ENCODE measurements around the gene MGAT5B. TPM values are rescaled to one million over a fixed set of nuclear protein-coding genes. Genes with fewer than 3 reads are reported as not detected.

Gene MGAT5B
- total and polyA plus RNA-seq, 4 donors, result 0.28 to 0.67 (median 0.46) TPM

- no peak for ATAC-seq (ENCODE audit: insufficient read depth, low FRiP score)
- WGBS, 2 donors, result 47 to 65% methylated on average over 14 of the region's 14 CpGs
- no peak overlapping the region for H3K4me3 ChIP-seq
- H3K36me3 ChIP-seq (ENCODE audit: control insufficient read depth in 4 of 4, insufficient read depth in 4 of 4, low read length in 4 of 4), result no peaks in the 10 kb centered on the region
- no peaks in the 10 kb centered on the region for H3K9me3 ChIP-seq (ENCODE audit: control insufficient read depth in 4 of 4, insufficient read depth in 3 of 4, low read length in 3 of 4)
- no peak for DNase-seq
- no peak for TF ChIP-seq CTCF (IDR thresholded peaks at IDR 0.05; ENCODE audit: control extremely low read depth, extremely low read depth)
- peaks cover 0 to 4% (median 0%) of the 10 kb centered on the region in 5 donors for H3K4me1 ChIP-seq (ENCODE audit: control insufficient read depth in 5 of 5, insufficient read depth in 5 of 5, low read length in 5 of 5)
- no peak overlapping the region for H3K9ac ChIP-seq (ENCODE audit: insufficient read depth in 1 of 2, low read length in 2 of 2)
- H3K27me3 ChIP-seq (ENCODE audit: control insufficient read depth in 3 of 3, insufficient read depth in 3 of 3, low read length in 2 of 3), result peaks cover 3 to 29% (median 18%) of the 10 kb centered on the region in 3 donors
- no peak overlapping the region for H3K27ac ChIP-seq (ENCODE audit: low read depth in 1 of 2, low read length in 1 of 2)
Measured at GRCh38 chr17:76872221-76872873, 4.1 kb downstream of the MGAT5B start.

GRCh38 chr17:76872874-76873221 is 4.6 kb downstream of the MGAT5B start:
- TF ChIP-seq CTCF (IDR thresholded peaks at IDR 0.05; ENCODE audit: control extremely low read depth, extremely low read depth), result no peak
- WGBS, 2 donors, result 74 to 75% methylated on average over 9 of the region's 9 CpGs
- DNase-seq, result no peak
- Histone ChIP-seq H3K27me3 (ENCODE audit: control insufficient read depth in 3 of 3, insufficient read depth in 3 of 3, low read length in 2 of 3) (peaks cover 3 to 29% (median 15%) of the 10 kb centered on the region in 3 donors), H3K9ac (ENCODE audit: insufficient read depth in 1 of 2, low read length in 2 of 2) (no peak overlapping the region), H3K9me3 (ENCODE audit: control insufficient read depth in 4 of 4, insufficient read depth in 3 of 4, low read length in 3 of 4) (no peaks in the 10 kb centered on the region), H3K27ac (ENCODE audit: low read depth in 1 of 2, low read length in 1 of 2) (no peak overlapping the region), H3K4me3 (no peak overlapping the region), H3K36me3 (ENCODE audit: control insufficient read depth in 4 of 4, insufficient read depth in 4 of 4, low read length in 4 of 4) (no peaks in the 10 kb centered on the region), H3K4me1 (ENCODE audit: control insufficient read depth in 5 of 5, insufficient read depth in 5 of 5, low read length in 5 of 5) (peaks cover 0 to 4% (median 0%) of the 10 kb centered on the region in 5 donors)
- ATAC-seq (ENCODE audit: insufficient read depth, low FRiP score), result no peak

GRCh38 chr17:76873856-76874255 is 5.7 kb downstream of the MGAT5B start:
- H3K27me3 ChIP-seq (ENCODE audit: control insufficient read depth in 3 of 3, insufficient read depth in 3 of 3, low read length in 2 of 3), result peaks cover 3 to 28% (median 14%) of the 10 kb centered on the region in 3 donors
- H3K9me3 ChIP-seq (ENCODE audit: control insufficient read depth in 4 of 4, insufficient read depth in 3 of 4, low read length in 3 of 4), result no peaks in the 10 kb centered on the region
- H3K4me3 ChIP-seq, result no peak overlapping the region
- H3K36me3 ChIP-seq (ENCODE audit: control insufficient read depth in 4 of 4, insufficient read depth in 4 of 4, low read length in 4 of 4), result no peaks in the 10 kb centered on the region
- no peak overlapping the region for H3K9ac ChIP-seq (ENCODE audit: insufficient read depth in 1 of 2, low read length in 2 of 2)
- no peak for TF ChIP-seq CTCF (IDR thresholded peaks at IDR 0.05; ENCODE audit: control extremely low read depth, extremely low read depth)
- no peak for DNase-seq
- H3K4me1 ChIP-seq (ENCODE audit: control insufficient read depth in 5 of 5, insufficient read depth in 5 of 5, low read length in 5 of 5), result peaks cover 0 to 4% (median 0%) of the 10 kb centered on the region in 5 donors
- no peak overlapping the region for H3K27ac ChIP-seq (ENCODE audit: low read depth in 1 of 2, low read length in 1 of 2)
- 79 to 90% methylated on average over 4 of the region's 4 CpGs for WGBS, 2 donors
- ATAC-seq (ENCODE audit: insufficient read depth, low FRiP score), result no peak

GRCh38 chr17:76877437-76877836 is 9.2 kb downstream of the MGAT5B start:
- no peak for TF ChIP-seq CTCF (IDR thresholded peaks at IDR 0.05; ENCODE audit: control extremely low read depth, extremely low read depth)

More at GRCh38 chr17:76877437-76877836, 9.2 kb downstream of the MGAT5B start:
- DNase-seq (no peak), ATAC-seq (ENCODE audit: insufficient read depth, low FRiP score) (no peak)
- Histone ChIP-seq H3K4me1 (ENCODE audit: control insufficient read depth in 5 of 5, insufficient read depth in 5 of 5, low read length in 5 of 5) (no peaks in the 10 kb centered on the region), H3K27me3 (ENCODE audit: control insufficient read depth in 3 of 3, insufficient read depth in 3 of 3, low read length in 2 of 3) (peaks cover 0 to 12% (median 4%) of the 10 kb centered on the region in 3 donors), H3K9ac (ENCODE audit: insufficient read depth in 1 of 2, low read length in 2 of 2) (no peak overlapping the region), H3K27ac (ENCODE audit: low read depth in 1 of 2, low read length in 1 of 2) (no peak overlapping the region), H3K36me3 (ENCODE audit: control insufficient read depth in 4 of 4, insufficient read depth in 4 of 4, low read length in 4 of 4) (no peaks in the 10 kb centered on the region), H3K9me3 (ENCODE audit: control insufficient read depth in 4 of 4, insufficient read depth in 3 of 4, low read length in 3 of 4) (no peaks in the 10 kb centered on the region), H3K4me3 (no peak overlapping the region)
- WGBS, 2 donors, result 82 to 90% methylated on average over 9 of the region's 9 CpGs
